LNCAP (cell line): ENCODE results near the gene FANK1.

ENCODE experiments used
- TF ChIP-seq, protein P1 (sequence below): fragments of 450-650 bp; IDR thresholded peaks from 2 replicates; pipeline ENCODE4 v1.5.1; 2017; ENCODE audit warnings: mild to moderate bottlenecking

FANK1 gene

GRCh38 chr10:125953778-125954385 lies 57.5 kb downstream of the FANK1 start:
- TF ChIP-seq, protein P1, sequence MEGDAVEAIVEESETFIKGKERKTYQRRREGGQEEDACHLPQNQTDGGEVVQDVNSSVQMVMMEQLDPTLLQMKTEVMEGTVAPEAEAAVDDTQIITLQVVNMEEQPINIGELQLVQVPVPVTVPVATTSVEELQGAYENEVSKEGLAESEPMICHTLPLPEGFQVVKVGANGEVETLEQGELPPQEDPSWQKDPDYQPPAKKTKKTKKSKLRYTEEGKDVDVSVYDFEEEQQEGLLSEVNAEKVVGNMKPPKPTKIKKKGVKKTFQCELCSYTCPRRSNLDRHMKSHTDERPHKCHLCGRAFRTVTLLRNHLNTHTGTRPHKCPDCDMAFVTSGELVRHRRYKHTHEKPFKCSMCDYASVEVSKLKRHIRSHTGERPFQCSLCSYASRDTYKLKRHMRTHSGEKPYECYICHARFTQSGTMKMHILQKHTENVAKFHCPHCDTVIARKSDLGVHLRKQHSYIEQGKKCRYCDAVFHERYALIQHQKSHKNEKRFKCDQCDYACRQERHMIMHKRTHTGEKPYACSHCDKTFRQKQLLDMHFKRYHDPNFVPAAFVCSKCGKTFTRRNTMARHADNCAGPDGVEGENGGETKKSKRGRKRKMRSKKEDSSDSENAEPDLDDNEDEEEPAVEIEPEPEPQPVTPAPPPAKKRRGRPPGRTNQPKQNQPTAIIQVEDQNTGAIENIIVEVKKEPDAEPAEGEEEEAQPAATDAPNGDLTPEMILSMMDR = no peak

DNA sequence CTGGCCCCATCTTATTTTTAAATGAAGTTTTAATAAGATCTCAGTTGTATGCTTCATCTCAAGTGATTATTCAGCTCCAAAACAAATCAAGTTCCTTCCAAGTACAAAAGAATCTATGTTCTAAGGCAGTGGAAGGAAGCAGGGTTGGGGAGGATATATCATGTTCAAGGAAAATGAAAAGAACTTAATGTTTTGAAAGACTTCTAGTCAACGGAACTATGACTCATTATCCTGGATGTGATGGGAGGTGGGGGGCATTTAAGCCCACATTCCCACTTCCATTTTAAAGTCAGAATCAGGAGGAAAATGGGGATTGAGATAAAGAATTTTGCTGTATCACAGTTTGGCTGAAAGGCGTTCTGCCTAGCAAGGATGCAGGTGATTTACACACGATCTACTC lies 59.4 kb downstream of the FANK1 start:
- TF ChIP-seq, protein P1 = no peak

DNA sequence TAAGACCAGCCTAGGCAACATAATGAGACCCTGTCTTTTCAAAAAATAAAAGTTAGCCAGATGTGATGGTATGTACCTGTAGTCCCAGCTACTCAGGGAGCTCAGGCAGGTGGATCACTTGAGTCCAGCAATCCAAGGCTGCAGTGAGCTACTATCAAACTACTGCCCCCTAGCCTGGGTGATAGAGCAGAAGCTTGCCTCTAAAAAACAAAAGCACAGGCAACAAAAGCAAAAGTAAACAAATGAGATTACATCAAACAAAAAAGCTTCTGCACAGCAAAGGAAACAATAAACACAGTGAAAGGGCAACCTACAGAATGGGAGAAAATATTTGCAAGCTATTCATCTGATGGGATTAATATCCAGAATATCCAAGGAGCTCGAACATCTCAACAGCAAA lies 65.4 kb downstream of the FANK1 start:
- TF ChIP-seq, protein P1 = peak; percentile 57

DNA sequence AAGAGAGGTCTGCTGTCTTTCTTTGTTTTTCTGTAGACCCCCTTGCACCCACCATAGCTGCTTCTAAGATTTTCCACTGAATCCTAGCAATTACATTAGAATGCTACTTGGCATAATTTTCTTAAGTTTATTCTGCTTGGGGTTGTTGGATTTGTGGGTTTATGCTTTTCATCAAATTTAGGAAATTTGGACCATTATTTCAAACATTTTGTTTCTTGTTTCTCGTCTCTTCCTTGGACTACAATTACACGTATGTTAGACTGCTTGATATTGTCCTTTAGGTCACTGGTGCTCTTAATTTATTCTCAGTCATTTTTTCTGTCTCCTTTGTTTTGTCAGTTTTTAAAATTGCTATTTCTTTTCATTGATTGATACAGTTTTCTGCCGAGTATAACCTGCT lies 65.8 kb downstream of the FANK1 start:
- TF ChIP-seq, protein P1 = no peak

DNA sequence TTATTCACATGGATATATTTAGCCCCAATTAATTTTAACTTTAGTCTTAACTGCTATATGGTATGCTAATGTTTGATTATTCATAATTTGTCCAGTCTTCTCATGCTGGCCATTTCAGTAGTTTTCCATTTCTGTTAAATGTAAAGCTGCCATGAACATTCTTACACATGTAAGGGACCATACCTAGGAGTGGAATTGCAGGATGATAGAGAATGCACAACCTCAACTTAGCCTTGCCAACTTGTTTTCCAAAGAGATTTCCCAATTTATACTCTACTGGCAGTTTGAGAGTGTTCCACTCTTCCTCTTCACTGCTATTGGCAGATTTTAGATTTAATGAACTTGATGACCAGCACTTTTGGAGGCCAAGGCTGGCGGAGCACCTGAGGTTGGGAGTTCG lies 68.2 kb downstream of the FANK1 start:
- TF ChIP-seq, protein P1 = no peak

DNA sequence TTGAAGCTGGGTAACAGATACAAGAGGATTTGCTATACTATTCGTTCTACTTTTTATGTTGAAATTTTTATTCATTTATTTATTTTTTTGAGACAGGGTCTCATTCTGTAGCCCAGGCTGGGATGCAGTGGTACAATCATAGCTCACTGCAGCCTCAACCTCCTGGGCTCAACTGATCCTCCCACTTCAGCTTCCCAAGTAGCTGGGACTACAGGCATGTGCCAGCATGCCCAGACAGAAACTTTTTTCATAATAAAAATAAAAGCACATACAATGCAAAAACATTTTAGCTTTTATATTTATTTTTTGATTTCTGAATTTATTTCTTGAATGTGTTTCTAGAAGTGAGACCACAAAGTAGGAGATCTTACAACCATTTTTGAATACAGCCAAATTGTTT lies 71.2 kb downstream of the FANK1 start:
- TF ChIP-seq, protein P1 = no peak

GRCh38 chr10:125976960-125977605 lies 80.7 kb downstream of the FANK1 start:
- TF ChIP-seq, protein P1 = peak; percentile 34; the same call in 1 of the 2 replicates

- TF ChIP-seq, protein P1 = no peak
These were observed 83.6 kb downstream of the FANK1 start for GRCh38 chr10:125979976-125980375.
